ENCODE data around the gene FAM72C. TPM values are rescaled to one million over a fixed set of nuclear protein-coding genes. Genes with fewer than 3 reads are reported as not detected.
"Not testable (repeated sequence)": the region's sequence is repeated elsewhere in the genome, so short reads cannot be mapped to it uniquely, and the experiment has no call there.

The FAM72C gene
- total RNA-seq = 10.2 and 11.0 TPM in 2 replicates

GRCh38 chr1:143971924-143972700, at the start of gene FAM72C:
Gene FAM72C (minus strand): TSS chr1:143971986. CDS start chr1:143971141, 845 bp downstream.
- intact Hi-C loops (cut with micrococcal nuclease) = not testable (repeated sequence)

GRCh38 chr1:144020001-144020738, 48.4 kb upstream of the FAM72C start:
- intact Hi-C loops (cut with micrococcal nuclease) = not testable (repeated sequence)

- intact Hi-C loops (cut with micrococcal nuclease) = not testable (repeated sequence)
Measured at GRCh38 chr1:144019101-144019500, 47.3 kb upstream of the FAM72C start.

GRCh38 chr1:144015180-144015966, 43.6 kb upstream of the FAM72C start:
- intact Hi-C loops (cut with micrococcal nuclease) = not testable (repeated sequence)

GRCh38 chr1:144014528-144014927, 42.7 kb upstream of the FAM72C start:
- intact Hi-C loops (cut with micrococcal nuclease) = not testable (repeated sequence)

GRCh38 chr1:144014121-144014520, 42.3 kb upstream of the FAM72C start:
- intact Hi-C loops (cut with micrococcal nuclease) = not testable (repeated sequence)

- intact Hi-C loops (cut with micrococcal nuclease) = not testable (repeated sequence)
Measured at GRCh38 chr1:144012168-144012733, 40.5 kb upstream of the FAM72C start.

- intact Hi-C loops (cut with micrococcal nuclease) = not testable (repeated sequence)
Measured at GRCh38 chr1:144009410-144009809, 37.6 kb upstream of the FAM72C start.

GRCh38 chr1:144004259-144004658, 32.5 kb upstream of the FAM72C start:
- intact Hi-C loops (cut with micrococcal nuclease) = not testable (repeated sequence)

GRCh38 chr1:144003306-144004029, 31.7 kb upstream of the FAM72C start:
- intact Hi-C loops (cut with micrococcal nuclease) = not testable (repeated sequence)

- intact Hi-C loops (cut with micrococcal nuclease) = not testable (repeated sequence)
Measured at GRCh38 chr1:144002141-144002881, 30.5 kb upstream of the FAM72C start.

GRCh38 chr1:144001077-144001476, 29.3 kb upstream of the FAM72C start:
- intact Hi-C loops (cut with micrococcal nuclease) = not testable (repeated sequence)

- intact Hi-C loops (cut with micrococcal nuclease) = not testable (repeated sequence)
Measured at GRCh38 chr1:143996020-143996419, 24.2 kb upstream of the FAM72C start.

GRCh38 chr1:143993301-143993907, 21.6 kb upstream of the FAM72C start:
- intact Hi-C loops (cut with micrococcal nuclease) = not testable (repeated sequence)

- intact Hi-C loops (cut with micrococcal nuclease) = not testable (repeated sequence)
Measured at GRCh38 chr1:143990699-143991098, 18.9 kb upstream of the FAM72C start.

- intact Hi-C loops (cut with micrococcal nuclease) = not testable (repeated sequence)
Measured at GRCh38 chr1:143989719-143990118, 17.9 kb upstream of the FAM72C start.

- intact Hi-C loops (cut with micrococcal nuclease) = not testable (repeated sequence)
Measured at GRCh38 chr1:143989427-143989712, 17.6 kb upstream of the FAM72C start.

- intact Hi-C loops (cut with micrococcal nuclease) = not testable (repeated sequence)
Measured at GRCh38 chr1:143988602-143989426, 17.0 kb upstream of the FAM72C start.

- intact Hi-C loops (cut with micrococcal nuclease) = not testable (repeated sequence)
Measured at GRCh38 chr1:143987868-143988267, 16.1 kb upstream of the FAM72C start.
